Measurements from ENCODE around the gene PRSS22. TPM values are rescaled to one million over a fixed set of nuclear protein-coding genes. Genes with fewer than 3 reads are reported as not detected.

PRSS22 gene
- total RNA-seq, 4 donors from 2014 or later = not detected

GRCh38 chr16:2811703-2812471 is 46.1 kb downstream of the PRSS22 start:
- no peak for DNase-seq (ENCODE audit: extremely low spot score)
- TF ChIP-seq POLR2A (IDR thresholded peaks at IDR 0.05; ENCODE audit: low read depth) (no peak), EP300 (IDR thresholded peaks at IDR 0.05) (no peak), POLR2AphosphoS5 (IDR thresholded peaks at IDR 0.05) (no peak)
- TF ChIP-seq, protein P1, sequence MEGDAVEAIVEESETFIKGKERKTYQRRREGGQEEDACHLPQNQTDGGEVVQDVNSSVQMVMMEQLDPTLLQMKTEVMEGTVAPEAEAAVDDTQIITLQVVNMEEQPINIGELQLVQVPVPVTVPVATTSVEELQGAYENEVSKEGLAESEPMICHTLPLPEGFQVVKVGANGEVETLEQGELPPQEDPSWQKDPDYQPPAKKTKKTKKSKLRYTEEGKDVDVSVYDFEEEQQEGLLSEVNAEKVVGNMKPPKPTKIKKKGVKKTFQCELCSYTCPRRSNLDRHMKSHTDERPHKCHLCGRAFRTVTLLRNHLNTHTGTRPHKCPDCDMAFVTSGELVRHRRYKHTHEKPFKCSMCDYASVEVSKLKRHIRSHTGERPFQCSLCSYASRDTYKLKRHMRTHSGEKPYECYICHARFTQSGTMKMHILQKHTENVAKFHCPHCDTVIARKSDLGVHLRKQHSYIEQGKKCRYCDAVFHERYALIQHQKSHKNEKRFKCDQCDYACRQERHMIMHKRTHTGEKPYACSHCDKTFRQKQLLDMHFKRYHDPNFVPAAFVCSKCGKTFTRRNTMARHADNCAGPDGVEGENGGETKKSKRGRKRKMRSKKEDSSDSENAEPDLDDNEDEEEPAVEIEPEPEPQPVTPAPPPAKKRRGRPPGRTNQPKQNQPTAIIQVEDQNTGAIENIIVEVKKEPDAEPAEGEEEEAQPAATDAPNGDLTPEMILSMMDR (IDR thresholded peaks at IDR 0.05) = no peak
- peaks cover 0 to 1% (median 0%) of the 10 kb centered on the region in 4 donors for H3K4me1 ChIP-seq
- intact Hi-C loops (cut with DNase I) = no loop called here
- no peaks in the 10 kb centered on the region for H3K36me3 ChIP-seq
- no peak overlapping the region for H3K4me3 ChIP-seq
- H3K27ac ChIP-seq (replicated peaks in 1 of 4) = no peak overlapping the region
- H3K9me3 ChIP-seq = no peaks in the 10 kb centered on the region
- 41% methylated on average over 3 of the region's 15 CpGs for WGBS
- peaks cover 0 to 84% (median 1%) of the 10 kb centered on the region in 4 donors for H3K27me3 ChIP-seq

DNA sequence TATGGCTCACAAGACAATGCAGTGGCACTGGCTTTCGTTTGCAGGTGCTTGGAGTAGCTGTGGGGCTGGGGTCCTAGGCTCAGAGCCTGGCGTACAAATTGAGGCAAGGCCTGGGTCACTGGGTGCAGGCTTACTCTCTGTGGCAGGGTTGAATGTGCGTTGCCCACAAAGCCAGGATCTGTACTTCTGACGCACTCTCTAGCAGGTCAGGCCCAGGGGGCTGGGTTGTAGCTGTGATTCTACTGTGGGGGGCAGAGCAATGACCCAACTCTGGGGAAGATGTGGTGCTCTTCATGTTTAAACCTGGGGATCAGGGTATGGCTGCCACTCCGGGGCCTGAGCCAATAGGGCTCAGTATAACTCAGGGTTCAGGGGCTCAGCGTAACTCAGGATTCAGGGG is 47.3 kb downstream of the PRSS22 start:
- H3K36me3 ChIP-seq = no peaks in the 10 kb centered on the region
- WGBS = 73% methylated on average over 4 of the region's 6 CpGs
- no peak for TF ChIP-seq POLR2AphosphoS5 (IDR thresholded peaks at IDR 0.05)
- no peaks in the 10 kb centered on the region for H3K4me1 ChIP-seq
- intact Hi-C loops (cut with DNase I) = no loop called here
- no peak overlapping the region for H3K27ac ChIP-seq (replicated peaks in 1 of 4)
- H3K27me3 ChIP-seq = peaks cover 0 to 80% (median 0%) of the 10 kb centered on the region in 4 donors
- H3K9me3 ChIP-seq = no peaks in the 10 kb centered on the region
- no peak for DNase-seq (ENCODE audit: extremely low spot score)
- no peak overlapping the region for H3K4me3 ChIP-seq

GRCh38 chr16:2809149-2809760 is 48.7 kb downstream of the PRSS22 start:
- Histone ChIP-seq H3K36me3 (no peaks in the 10 kb centered on the region), H3K9me3 (peaks cover 0 to 9% (median 6%) of the 10 kb centered on the region in 4 donors), H3K27ac (replicated peaks in 1 of 4) (no peak overlapping the region), H3K27me3 (peaks cover 0 to 69% (median 0%) of the 10 kb centered on the region in 4 donors), H3K4me3 (no peak overlapping the region), H3K4me1 (no peaks in the 10 kb centered on the region)
- 81% methylated on average over 3 of the region's 3 CpGs for WGBS
- DNase-seq (ENCODE audit: extremely low spot score) = no peak
- TF ChIP-seq, protein P1 (IDR thresholded peaks at IDR 0.05) = no peak
- intact Hi-C loops (cut with DNase I) = no loop called here

- DNase-seq (ENCODE audit: extremely low spot score) = no peak
- Histone ChIP-seq H3K36me3 (no peaks in the 10 kb centered on the region), H3K27ac (replicated peaks in 1 of 4) (no peak overlapping the region), H3K4me1 (no peaks in the 10 kb centered on the region), H3K27me3 (peaks cover 0 to 58% (median 0%) of the 10 kb centered on the region in 4 donors), H3K4me3 (no peak overlapping the region), H3K9me3 (peaks cover 0 to 18% (median 15%) of the 10 kb centered on the region in 4 donors)
- intact Hi-C loops (cut with DNase I) = no loop called here
- 91% methylated on average over 7 of the region's 7 CpGs for WGBS
- TF ChIP-seq POLR2AphosphoS5 (IDR thresholded peaks at IDR 0.05) (no peak), POLR2A (IDR thresholded peaks at IDR 0.05; ENCODE audit: low read depth) (no peak), EP300 (IDR thresholded peaks at IDR 0.05) (no peak)
- TF ChIP-seq, protein P1 (IDR thresholded peaks at IDR 0.05) = no peak
Measured at GRCh38 chr16:2808181-2808580, 49.8 kb downstream of the PRSS22 start.

DNA sequence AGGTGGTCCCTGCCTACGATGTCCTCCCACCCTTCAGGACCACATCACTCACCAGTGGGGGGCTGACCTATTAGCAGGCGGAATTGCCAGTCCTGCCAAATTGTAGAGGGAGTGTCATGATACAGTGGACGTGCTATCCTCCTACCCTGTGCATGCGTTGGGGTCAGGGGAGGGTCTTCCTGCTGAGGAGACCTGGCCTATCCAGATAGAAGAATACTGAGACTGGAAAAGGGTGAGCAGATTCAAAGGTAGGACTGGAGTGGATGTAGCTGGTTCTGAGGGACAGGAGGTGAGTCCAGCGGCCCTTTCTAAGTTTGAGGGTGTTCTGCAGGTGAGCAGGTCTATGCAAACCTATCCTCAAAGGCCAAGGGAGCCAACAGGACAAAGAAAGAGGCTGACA is 51.7 kb downstream of the PRSS22 start:
- TF ChIP-seq POLR2A (IDR thresholded peaks at IDR 0.05; ENCODE audit: low read depth) (no peak), POLR2AphosphoS5 (IDR thresholded peaks at IDR 0.05) (no peak), EP300 (IDR thresholded peaks at IDR 0.05) (no peak)
- TF ChIP-seq, protein P1 (IDR thresholded peaks at IDR 0.05) = no peak
- intact Hi-C loops (cut with DNase I) = no loop called here

More for the DNA sequence above, 51.7 kb downstream of the PRSS22 start:
- no peak overlapping the region for H3K27ac ChIP-seq (replicated peaks in 1 of 4)
- H3K9me3 ChIP-seq = peaks cover 0 to 22% (median 17%) of the 10 kb centered on the region in 4 donors
- H3K4me3 ChIP-seq = no peak overlapping the region
- H3K36me3 ChIP-seq = no peaks in the 10 kb centered on the region
- H3K4me1 ChIP-seq = no peaks in the 10 kb centered on the region
- DNase-seq (ENCODE audit: extremely low spot score) = no peak
- peaks cover 0 to 42% (median 0%) of the 10 kb centered on the region in 4 donors for H3K27me3 ChIP-seq
- WGBS = 81% methylated on average over 5 of the region's 5 CpGs

All from esophagus muscularis mucosa (tissue), 4 donors.